Measurements from ENCODE around the gene CA9.

The CA9 gene

DNA sequence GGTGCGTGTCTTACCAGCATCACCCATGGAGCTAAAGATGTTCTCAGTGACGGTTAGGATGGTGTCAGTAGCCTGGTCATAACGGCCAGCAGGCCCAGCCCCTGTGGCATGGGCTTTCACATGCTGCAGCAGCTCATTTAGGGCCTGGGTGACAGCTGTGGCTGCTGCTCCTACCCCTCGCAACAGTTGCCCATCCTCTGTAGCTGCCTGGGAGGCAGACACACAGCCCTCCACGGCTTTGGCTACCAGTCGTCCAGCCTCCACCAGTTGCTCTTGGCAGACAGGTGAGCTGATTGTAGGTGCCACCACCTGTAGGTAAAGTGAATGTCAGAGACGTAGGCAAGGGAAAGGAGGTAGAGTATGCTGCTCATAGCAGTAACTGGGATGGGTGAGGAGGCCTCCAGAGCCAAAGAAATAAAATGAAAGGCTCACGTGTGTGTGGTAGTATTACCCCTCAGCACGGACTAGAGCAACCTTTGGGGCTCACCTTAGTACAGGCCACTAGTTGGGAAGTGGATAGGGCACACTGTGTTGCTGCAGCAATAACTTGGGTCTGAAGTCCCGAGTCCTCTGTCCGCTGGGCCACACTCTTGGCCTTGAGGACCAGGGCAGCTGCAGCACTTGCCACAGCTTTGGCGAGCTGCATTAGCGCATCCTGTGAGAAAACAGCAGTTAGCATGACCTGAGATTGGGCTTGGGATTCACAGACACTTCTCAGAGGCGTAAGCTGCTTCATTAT, 43.6 kb downstream of the CA9 start:
- DNase-seq: no peak

DNA sequence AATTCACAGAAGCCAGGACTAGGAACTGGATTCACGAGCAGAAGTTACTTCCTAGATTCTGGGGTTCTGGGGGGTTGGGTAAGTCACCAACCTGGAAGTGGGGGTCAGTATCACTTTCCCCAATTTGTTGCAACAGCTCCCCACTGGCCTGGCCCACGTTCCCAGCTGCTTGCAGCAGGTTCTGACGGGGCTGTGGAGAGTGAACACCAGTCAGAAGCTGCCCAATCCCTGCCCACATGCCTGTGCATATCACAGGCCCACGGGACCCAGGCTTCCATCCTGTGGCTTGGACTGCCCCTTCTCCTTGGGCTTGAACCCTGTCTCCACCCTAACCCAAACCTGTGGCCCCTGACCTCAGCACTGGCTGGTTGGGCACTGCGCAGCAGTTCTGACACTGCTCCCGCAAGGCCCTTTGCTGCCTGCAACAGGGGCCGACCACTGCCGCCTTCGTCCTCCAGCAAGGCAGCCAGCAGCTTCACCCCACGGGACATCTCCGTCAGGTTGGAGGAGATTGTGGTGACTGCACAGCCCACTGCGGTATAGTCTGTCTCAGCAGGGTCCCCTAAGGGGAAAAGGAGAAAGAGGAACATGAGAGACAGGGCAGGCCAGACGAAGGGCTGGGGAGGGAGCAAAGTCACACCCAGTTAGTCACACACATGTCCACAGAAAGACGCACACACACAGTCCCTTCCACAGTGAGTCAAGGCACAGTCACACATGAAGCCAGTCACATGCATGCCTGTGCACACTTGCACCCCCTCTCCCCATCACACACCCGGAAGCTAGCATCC, 45.2 kb downstream of the CA9 start:
- DNase-seq: no peak

DNA sequence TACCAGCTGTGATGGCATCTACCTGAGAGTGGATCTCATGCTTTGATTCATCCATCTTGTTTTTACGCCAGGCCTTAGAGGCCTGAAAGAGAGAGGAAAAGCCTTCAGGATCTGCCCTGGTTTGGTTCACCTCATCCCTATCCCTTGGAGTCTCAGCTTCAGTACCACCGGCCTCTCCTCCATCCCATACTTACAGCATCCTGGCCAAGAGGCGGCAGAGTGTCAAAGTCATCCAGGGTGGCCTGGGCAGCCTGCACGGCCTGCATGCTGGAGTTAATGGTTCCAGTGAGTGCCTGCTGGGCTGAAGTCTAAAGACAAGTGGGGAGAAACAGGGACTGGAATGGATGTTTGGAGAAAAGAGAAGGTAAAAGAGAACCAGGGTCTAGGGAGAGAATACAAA, 45.8 kb downstream of the CA9 start:
- DNase-seq: no peak

DNA sequence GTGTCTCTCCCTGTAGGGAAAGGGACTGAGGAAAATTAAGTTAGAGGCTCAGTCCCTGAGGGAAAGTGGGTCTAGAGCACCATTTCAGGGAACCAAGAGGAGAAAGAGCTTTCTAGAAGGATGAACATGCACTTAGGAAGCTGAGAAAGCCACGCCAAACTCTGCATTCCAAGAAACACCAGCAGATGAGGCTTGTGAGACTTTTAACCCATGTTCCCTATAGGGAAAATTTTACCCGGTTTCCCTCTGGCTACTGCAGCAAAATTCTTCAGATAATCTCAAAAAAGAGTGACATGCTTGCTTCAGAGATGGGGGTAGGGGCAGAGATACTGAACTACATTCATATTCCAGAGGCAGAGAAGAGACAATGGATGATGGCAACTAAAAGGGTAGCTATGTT, 49.7 kb downstream of the CA9 start:
- DNase-seq: no peak

DNA sequence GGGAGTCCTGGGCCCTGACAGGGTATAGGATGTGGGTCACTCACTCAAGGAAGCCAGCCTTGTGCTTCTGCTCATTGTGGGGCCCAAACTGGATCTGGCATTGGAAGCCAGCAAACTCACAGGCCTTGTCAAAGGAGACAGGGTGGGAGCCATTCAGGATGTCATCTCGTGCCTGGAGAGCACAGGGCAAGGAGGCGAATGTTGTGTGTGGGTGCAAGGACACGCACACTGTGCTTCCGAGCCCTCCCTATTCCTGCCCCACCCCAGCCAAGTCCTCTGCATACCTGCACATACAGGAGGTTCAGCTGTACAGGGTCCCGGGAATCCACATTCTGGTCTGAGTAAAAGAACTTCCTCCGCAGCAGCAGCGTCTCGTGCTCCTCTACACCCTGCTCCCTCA, 50.2 kb downstream of the CA9 start:
- DNase-seq: no peak

DNA sequence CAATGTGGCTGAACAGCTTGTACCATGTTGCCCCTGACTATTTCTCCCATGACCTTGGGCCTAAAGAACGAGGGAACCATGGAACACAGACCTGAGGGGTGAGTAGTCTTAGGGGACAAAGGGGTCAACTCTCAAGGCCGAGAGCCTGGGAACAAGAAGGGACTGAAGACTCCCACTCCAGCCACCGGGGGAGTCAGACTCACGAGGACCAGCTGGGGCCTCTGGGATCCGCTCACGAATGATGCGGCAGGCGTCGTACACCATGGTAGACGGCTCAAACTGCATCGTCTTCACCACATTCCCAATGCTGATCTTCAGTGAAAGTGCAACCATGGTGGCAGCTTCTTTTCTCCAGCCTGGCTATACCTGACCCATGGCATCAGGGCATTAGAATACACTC, 51.6 kb downstream of the CA9 start:
- DNase-seq: no peak

DNA sequence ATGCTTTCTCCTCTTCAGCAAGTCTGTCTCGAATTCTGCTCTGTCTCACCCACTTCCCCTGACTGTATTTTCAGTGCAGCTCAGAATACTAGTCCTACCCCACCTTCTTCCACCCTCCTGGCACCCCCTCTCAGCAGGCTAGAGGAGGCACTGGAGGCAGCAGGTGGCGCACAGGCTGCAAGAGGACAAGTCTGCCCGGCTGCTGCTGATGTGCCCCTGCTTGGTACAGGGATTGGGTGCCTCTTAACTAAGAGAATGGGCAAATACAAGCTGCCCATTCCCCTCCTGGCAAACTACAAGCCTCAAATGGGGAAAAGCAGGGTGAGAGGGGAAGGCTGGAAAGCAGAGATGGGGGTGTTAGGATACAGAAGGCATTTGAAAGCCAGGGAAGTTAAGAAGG, 53.2 kb downstream of the CA9 start:
- no peak for DNase-seq

DNA sequence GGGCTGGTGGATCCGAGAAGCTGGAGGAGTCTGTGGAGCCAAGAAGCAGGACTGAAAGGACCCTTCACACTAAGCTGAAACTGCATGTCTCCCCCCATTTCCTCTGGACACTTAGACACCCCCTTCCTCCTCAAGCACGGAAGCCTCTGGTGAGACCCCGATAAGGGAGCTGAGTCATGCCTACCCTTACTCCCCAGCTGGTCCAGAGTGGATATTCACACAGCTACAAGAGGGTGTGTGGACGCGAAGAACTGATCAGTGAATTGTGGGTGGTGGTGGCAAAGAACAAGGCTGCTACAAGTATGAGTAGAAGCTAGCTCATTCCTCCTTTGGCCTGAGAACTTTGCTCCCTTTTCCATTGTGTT, 53.9 kb downstream of the CA9 start:
- DNase-seq: no peak

DNA sequence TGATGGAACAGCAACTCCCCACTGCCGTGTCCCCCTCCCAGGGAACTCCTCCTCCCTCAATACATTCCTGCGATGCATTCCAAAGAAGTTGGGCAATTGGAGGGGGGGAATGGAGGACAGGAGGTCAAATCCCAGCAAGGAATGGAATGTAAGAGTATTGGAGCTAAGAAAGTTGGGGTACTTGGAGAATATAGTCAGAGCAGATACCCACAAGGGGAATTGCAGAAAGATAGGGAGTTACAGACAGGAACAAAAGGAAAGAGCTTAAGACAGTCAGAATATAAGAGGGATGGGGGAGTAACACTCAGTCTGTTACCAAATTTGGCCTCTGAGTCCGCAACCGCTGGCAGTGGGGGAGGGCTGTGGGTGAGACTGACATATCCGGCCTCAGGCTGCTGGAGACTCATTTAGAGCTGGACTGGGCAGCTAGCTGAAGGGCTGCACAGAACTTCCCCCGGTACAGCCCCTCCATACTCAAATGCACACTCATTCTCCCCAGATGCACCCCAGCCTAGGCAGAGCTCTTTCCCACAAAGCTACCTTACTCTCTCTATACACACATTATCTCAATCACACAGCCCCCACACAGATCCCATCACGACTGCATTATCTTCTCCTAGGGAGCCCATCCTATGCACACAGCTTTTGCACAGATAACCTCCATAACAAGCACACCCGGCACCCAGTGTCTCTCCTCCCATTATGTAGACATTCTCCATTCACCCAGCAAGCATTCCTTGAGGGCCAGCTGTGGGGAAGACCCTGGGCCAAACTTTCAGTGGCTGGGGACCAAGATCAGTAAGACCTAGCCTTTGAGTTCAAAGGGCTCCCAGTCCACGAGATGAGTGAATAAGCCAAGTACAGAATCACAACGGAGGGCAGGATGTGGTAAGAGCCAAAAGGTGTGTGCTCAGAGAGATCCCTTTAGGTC, 54.6 kb downstream of the CA9 start:
- no peak for DNase-seq

DNA sequence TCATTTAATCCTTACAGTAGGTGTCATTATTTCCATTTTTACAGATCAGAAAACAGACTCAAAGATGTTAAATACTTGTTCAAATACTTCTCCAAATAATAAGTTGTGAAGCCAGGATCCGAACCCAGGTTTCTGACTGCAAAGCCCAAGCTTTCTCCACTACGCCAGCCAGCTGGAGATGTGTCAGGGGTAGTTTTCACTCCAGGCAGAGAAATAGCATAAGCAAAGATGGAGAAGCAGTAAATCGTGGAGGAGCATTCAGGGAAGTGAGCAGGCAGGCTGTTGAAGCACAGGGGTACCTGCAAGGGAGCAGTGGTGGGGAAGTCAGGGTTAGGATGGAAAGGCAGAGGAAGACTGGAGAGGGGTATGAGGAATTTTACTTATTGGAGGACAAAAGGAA, 55.4 kb downstream of the CA9 start:
- DNase-seq: no peak

DNA sequence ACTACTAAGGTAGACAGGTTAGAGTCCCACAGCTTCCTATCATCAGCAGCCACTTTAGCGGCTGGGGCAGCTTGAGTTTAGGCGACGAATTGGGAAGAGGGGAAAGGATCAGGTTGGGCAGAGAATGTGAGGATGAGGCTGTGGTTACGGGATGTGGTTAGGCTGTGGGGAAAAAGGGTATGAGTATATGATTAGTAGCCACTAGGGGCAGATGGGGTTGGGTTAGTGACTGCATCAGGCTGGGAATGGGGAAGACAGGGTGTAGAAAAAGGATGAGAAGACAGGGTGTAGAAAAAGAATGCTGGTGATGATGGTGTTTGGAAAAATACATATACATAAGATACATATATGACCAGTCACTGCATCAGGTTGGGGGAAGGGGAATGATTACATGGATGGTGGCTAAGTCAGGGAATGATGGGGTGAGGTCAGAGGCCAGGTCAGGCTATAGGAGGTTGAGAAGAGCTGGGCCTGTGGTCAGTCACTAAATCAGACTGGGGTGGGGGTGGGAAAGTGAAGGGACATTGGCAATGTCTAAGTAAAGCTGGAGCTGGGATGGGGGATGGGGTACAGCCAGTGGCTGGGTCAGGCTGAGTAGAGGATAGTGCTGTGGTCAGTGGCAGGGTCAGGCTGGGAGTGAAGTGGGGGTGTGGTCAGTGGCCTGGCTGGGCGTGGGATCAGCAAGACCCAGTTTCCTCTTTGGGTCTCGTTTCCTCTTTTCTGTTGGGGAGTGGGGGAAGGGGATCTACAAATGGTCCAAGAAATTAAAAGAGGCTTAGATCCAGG, 56.2 kb downstream of the CA9 start:
- DNase-seq: peak in 1 of 2 donors; percentile 21

DNA sequence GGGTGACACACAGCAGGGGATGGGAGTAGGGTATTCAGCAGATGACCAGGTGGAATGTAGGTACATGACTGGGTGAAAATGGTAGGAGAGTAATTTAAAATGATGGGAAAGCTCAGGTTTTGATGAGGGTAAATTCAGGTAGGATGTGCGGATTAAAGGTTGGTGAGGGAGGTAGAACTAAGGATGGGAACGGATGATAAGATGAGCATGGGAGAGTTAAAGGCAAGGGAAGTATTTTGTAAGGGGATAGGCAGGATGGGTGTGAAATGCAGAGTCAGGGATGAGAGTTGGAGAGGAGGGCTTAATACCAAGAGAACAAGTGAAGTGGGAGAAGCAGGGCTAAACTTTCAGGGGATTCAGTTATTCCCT, 56.7 kb downstream of the CA9 start:
- DNase-seq: no peak

Data from activated CD4-positive, alpha-beta T cell treated with anti-CD3 and anti-CD28 coated beads for 4 hours (primary cell).